Progenitor cell of endocrine pancreas (in vitro differentiated cells): Measurements from ENCODE around the gene ZIM2. TPM values are rescaled to one million over a fixed set of nuclear protein-coding genes. Genes with fewer than 3 reads are reported as not detected.

ENCODE experiments used
- DNase-seq: peaks from one replicate; pipeline ENCODE4 v3.0.0; 2021; ENCODE audit warnings: low spot score; ENCODE audit not compliant: unreplicated experiment
- H3K27ac Mint-ChIP-seq: 2 replicates; pipeline ENCODE4 v1.8.0; 2021; ENCODE audit warnings: mild to moderate bottlenecking, moderate library complexity, mixed read lengths
- H3K27me3 Mint-ChIP-seq: 2 replicates; pipeline ENCODE4 v1.8.0; 2021; ENCODE audit warnings: mixed read lengths
- H3K36me3 Mint-ChIP-seq: 2 replicates; pipeline ENCODE4 v1.8.0; 2022; ENCODE audit warnings: mixed read lengths; ENCODE audit not compliant: insufficient read depth
- H3K4me1 Mint-ChIP-seq: 2 replicates; pipeline ENCODE4 v1.8.0; 2021; ENCODE audit warnings: low read depth, mixed read lengths
- H3K4me3 Mint-ChIP-seq: 2 replicates; pipeline ENCODE4 v1.8.0; 2021; ENCODE audit warnings: low read depth, mild to moderate bottlenecking, moderate library complexity, mixed read lengths
- H3K9me3 Mint-ChIP-seq: 2 replicates; pipeline ENCODE4 v1.8.0; 2021; ENCODE audit warnings: low read depth, mixed read lengths
- CTCF ChIP-seq: fragments of 200-600 bp; sonication (generic); IDR thresholded peaks from one replicate; pipeline ENCODE4 v1.5.0; 2021; ENCODE audit warnings: antibody characterized with exemption, mild to moderate bottlenecking; ENCODE audit not compliant: unreplicated experiment
- total RNA-seq: library from RNA; stranded (reverse); gene quantifications from 2 replicates; pipeline ENCODE4 v1.2.1, GENCODE V29; 2021

The ZIM2 gene
- total RNA-seq, 1 donor from 2014 or later, result not detected

GRCh38 chr19:56727677-56728076, 112.8 kb downstream of the ZIM2 start:
- TF ChIP-seq CTCF, result no peak

GRCh38 chr19:56725829-56726424, 114.6 kb downstream of the ZIM2 start:
- no peak for DNase-seq
- H3K27me3 Mint-ChIP-seq, result no peaks in the 10 kb centered on the region

More at GRCh38 chr19:56727677-56728076, 112.8 kb downstream of the ZIM2 start:
- Mint-ChIP-seq H3K36me3 (peaks cover 7% of the 10 kb centered on the region), H3K9me3 (peaks cover 48% of the 10 kb centered on the region), H3K27me3 (no peaks in the 10 kb centered on the region), H3K4me3 (no peak overlapping the region), H3K27ac (no peak overlapping the region), H3K4me1 (no peaks in the 10 kb centered on the region)
- DNase-seq, result no peak

More at GRCh38 chr19:56725829-56726424, 114.6 kb downstream of the ZIM2 start:
- Mint-ChIP-seq H3K36me3 (peaks cover 7% of the 10 kb centered on the region), H3K27ac (no peak overlapping the region), H3K9me3 (peaks cover 51% of the 10 kb centered on the region), H3K4me1 (no peaks in the 10 kb centered on the region), H3K4me3 (no peak overlapping the region)
- TF ChIP-seq CTCF, result no peak

Other genes with a start within 250 kb of the ZIM2 start
- gene ZNF71, start 245.4 kb downstream of the ZIM2 start, total RNA-seq, result 16.9 and 17.1 TPM in 2 replicates
- gene SMIM17, start 197.6 kb downstream of the ZIM2 start, total RNA-seq, result 0.72 and 0.80 TPM in 2 replicates
- gene ZNF835, start 169.0 kb downstream of the ZIM2 start, total RNA-seq, result 0.17 and 0.29 TPM in 2 replicates
- gene PEG3, start within 50 bp of the ZIM2 start, total RNA-seq, result not detected in 2 replicates